SK-N-MC (cell line): ENCODE measurements around the gene SPINT4.
"Not testable (repeated sequence)": the region's sequence is repeated elsewhere in the genome, so short reads cannot be mapped to it uniquely, and the experiment has no call there.

ENCODE experiments used
- DNase-seq: peaks from one replicate; pipeline ENCODE4 v3.0.0-alpha.2; 2011; ENCODE audit warnings: low read depth, low spot score
- H3K27ac ChIP-seq: fragments of 200-600 bp; sonication (generic); 2 replicates; pipeline ENCODE4 v1.5.1; 2016; ENCODE audit warnings: mixed run types
- H3K36me3 ChIP-seq: fragments of 200-600 bp; sonication (generic); 2 replicates; pipeline ENCODE4 v1.6.1; 2017; ENCODE audit warnings: antibody characterized with exemption, low read length, mixed read lengths; ENCODE audit not compliant: insufficient read depth
- H3K4me3 ChIP-seq: fragments of 200-600 bp; sonication (generic); 2 replicates; pipeline ENCODE4 v1.5.1; 2016
- H3K9ac ChIP-seq: fragments of 200-600 bp; sonication (generic); 2 replicates; pipeline ENCODE4 v1.8.0; 2017; ENCODE audit warnings: mixed run types, mixed read lengths; ENCODE audit not compliant: insufficient read length
- H3K9me3 ChIP-seq: fragments of 200-600 bp; sonication (generic); 2 replicates; pipeline ENCODE4 v1.6.1; 2017; ENCODE audit warnings: low read depth, mild to moderate bottlenecking, antibody characterized with exemption, low read length, moderate library complexity, mixed read lengths
- EZH2 ChIP-seq: fragments of 200-600 bp; sonication (generic); IDR thresholded peaks from one replicate; pipeline ENCODE4 v1.6.1; 2017; ENCODE audit warnings: antibody characterized with exemption
- FOXP2 ChIP-seq: optimal IDR thresholded peaks from 2 replicates; pipeline ENCODE3; 2011; ENCODE audit warnings: mild to moderate bottlenecking, moderate library complexity; ENCODE audit not compliant: insufficient read depth; ENCODE audit errors: extremely low read length, control extremely low read depth
- POLR2AphosphoS5 ChIP-seq: IDR thresholded peaks from 2 replicates; pipeline ENCODE4 v1.6.1; 2012; ENCODE audit warnings: mild to moderate bottlenecking, low read depth, low read length, borderline replicate concordance

The SPINT4 gene

GRCh38 chr20:45758096-45758495, 35.9 kb downstream of the SPINT4 start:
- H3K9ac ChIP-seq = no peak overlapping the region
- no peak for DNase-seq
- no peaks in the 10 kb centered on the region for H3K9me3 ChIP-seq
- H3K4me3 ChIP-seq = no peak overlapping the region
- no peak overlapping the region for H3K27ac ChIP-seq
- H3K36me3 ChIP-seq = no peaks in the 10 kb centered on the region
- TF ChIP-seq FOXP2 (no peak), EZH2 (no peak), POLR2AphosphoS5 (no peak)

- H3K36me3 ChIP-seq, H3K9me3 ChIP-seq, H3K9ac ChIP-seq, DNase-seq, H3K27ac ChIP-seq, H3K4me3 ChIP-seq: not testable (repeated sequence)
Measured at GRCh38 chr20:45759921-45760320, 37.8 kb downstream of the SPINT4 start.

GRCh38 chr20:45761966-45762365, 39.8 kb downstream of the SPINT4 start:
- not testable (repeated sequence) for H3K36me3 ChIP-seq, H3K9me3 ChIP-seq, H3K9ac ChIP-seq, H3K4me3 ChIP-seq, DNase-seq, H3K27ac ChIP-seq

GRCh38 chr20:45764618-45765282, 42.6 kb downstream of the SPINT4 start:
- not testable (repeated sequence) for H3K9ac ChIP-seq, DNase-seq, H3K36me3 ChIP-seq, H3K27ac ChIP-seq, H3K9me3 ChIP-seq, H3K4me3 ChIP-seq

GRCh38 chr20:45765307-45765875, 43.2 kb downstream of the SPINT4 start:
- TF ChIP-seq EZH2 = no peak
- TF ChIP-seq POLR2AphosphoS5 = no peak
- TF ChIP-seq FOXP2 = no peak
- no peak for DNase-seq
- Histone ChIP-seq H3K9me3 (no peaks in the 10 kb centered on the region), H3K4me3 (no peak overlapping the region), H3K9ac (no peak overlapping the region), H3K36me3 (no peaks in the 10 kb centered on the region), H3K27ac (no peak overlapping the region)

GRCh38 chr20:45765980-45766379, 43.8 kb downstream of the SPINT4 start:
- H3K9ac ChIP-seq = no peak overlapping the region
- TF ChIP-seq FOXP2 = no peak
- TF ChIP-seq POLR2AphosphoS5 = no peak
- no peak for TF ChIP-seq EZH2
- no peak for DNase-seq
- no peak overlapping the region for H3K27ac ChIP-seq
- H3K9me3 ChIP-seq = no peaks in the 10 kb centered on the region
- H3K4me3 ChIP-seq = no peak overlapping the region
- no peaks in the 10 kb centered on the region for H3K36me3 ChIP-seq

GRCh38 chr20:45768479-45768878, 46.3 kb downstream of the SPINT4 start:
- H3K9ac ChIP-seq = no peak overlapping the region
- no peak for DNase-seq
- no peak for TF ChIP-seq POLR2AphosphoS5
- TF ChIP-seq EZH2 = no peak
- TF ChIP-seq FOXP2 = no peak
- H3K9me3 ChIP-seq = no peaks in the 10 kb centered on the region
- no peak overlapping the region for H3K4me3 ChIP-seq
- H3K36me3 ChIP-seq = no peaks in the 10 kb centered on the region
- no peak overlapping the region for H3K27ac ChIP-seq

GRCh38 chr20:45771182-45771759, 49.1 kb downstream of the SPINT4 start:
- Histone ChIP-seq H3K9ac (peak overlapping the region; percentile 50), H3K4me3 (no peak overlapping the region), H3K27ac (no peak overlapping the region), H3K9me3 (no peaks in the 10 kb centered on the region), H3K36me3 (no peaks in the 10 kb centered on the region)
- TF ChIP-seq FOXP2 (no peak), EZH2 (no peak), POLR2AphosphoS5 (no peak)
- peak; percentile 37 for DNase-seq

GRCh38 chr20:45772693-45773092, 50.5 kb downstream of the SPINT4 start:
- Histone ChIP-seq H3K4me3 (no peak overlapping the region), H3K9me3 (no peaks in the 10 kb centered on the region), H3K36me3 (no peaks in the 10 kb centered on the region), H3K27ac (no peak overlapping the region), H3K9ac (no peak overlapping the region)
- DNase-seq = no peak
- no peak for TF ChIP-seq FOXP2
- no peak for TF ChIP-seq EZH2
- TF ChIP-seq POLR2AphosphoS5 = no peak
